NT2/D1 (cell line): ENCODE measurements around the gene EIF5A.

Experiments used
- SUZ12 ChIP-seq: IDR thresholded peaks from 2 replicates; pipeline ENCODE4 v1.6.1; 2011; ENCODE audit not compliant: insufficient read length, insufficient read depth; ENCODE audit errors: extremely low read depth
- YY1 ChIP-seq: IDR thresholded peaks from 2 replicates; pipeline ENCODE4 v1.6.1; 2011; ENCODE audit not compliant: insufficient read length, insufficient read depth
- ZNF274 ChIP-seq: IDR thresholded peaks from 2 replicates; pipeline ENCODE4 v1.6.1; 2011; ENCODE audit warnings: mild to moderate bottlenecking, low read depth, low read length

DNA sequence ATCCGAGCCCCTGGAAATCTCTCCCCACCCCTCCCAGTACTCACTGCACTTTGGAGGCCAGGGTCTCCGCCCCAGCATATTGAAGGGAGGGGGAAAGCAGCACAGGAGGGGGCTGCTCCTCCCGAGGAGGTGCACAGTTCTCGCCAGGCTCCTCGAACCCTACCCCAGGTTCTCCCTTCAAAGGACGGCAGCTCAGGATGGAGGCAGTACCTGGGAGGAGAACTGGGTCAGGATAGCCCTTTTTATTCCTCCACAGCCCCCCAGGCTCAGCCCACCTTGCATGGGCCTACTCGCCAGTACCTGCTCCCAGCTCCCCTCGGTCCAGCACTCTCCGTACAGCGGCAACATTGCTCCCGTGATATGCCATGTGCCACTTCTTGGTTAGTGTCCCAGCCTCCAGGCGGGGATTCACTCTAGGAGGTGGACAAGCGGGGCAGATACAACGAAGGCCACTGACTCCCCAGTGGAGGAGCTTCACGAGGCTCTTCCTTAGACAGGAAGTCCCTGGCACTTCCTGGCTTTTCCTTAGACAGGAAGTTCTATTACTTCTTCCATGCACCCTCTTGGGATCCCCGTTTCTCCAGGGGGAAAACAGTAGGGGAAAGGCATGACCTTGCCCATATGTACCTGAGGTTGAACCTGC lies 9.9 kb downstream of the EIF5A start:
- no peak for TF ChIP-seq YY1
- no peak for TF ChIP-seq ZNF274
- no peak for TF ChIP-seq SUZ12
